ENCODE measurements around the gene KCNQ1OT1.

Gene KCNQ1OT1

DNA sequence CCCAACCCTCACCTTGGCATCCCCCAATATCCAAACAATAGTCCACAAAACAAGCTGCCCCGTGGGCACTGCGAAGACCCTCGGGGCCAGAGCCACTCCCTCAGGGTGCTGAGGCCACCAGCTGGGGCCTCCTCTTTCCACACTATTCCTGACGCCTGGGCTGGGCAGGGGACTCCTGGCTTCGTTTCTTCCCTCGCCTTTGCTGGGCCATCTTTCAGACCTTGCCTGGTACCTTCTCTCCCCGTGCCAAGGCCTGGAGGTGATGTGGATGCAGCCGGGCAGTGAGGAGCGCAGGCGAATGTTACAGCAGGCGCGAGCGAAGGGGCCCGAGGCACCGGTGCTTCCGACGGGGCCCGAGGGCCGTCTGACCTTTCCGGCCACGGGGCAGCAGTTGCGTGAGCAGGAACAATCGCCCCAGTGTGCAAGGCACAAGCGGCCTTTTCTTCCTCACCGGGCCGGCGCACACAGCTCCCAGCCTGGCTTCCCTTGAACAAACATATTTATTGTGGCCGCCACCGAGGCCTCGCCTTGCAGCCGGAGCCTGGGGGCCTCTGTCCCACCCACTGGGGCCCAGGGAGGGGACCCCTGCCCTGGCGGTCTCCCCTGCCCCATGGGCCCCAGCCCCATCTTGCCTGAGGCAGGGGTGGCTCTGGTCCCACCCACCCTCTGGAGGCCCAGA lies 32.6 kb upstream of the KCNQ1OT1 start:
- Histone ChIP-seq H3K36me3 (ENCODE audit: insufficient read depth, low read length) (no peaks in the 10 kb centered on the region), H2AFZ (ENCODE audit: low read depth, low read length) (no peak overlapping the region), H3K9me3 (ENCODE audit: low read length) (no peaks in the 10 kb centered on the region), H3K4me1 (ENCODE audit: insufficient read depth, low read length) (peaks cover 4% of the 10 kb centered on the region), H3K4me3 (ENCODE audit: low read length) (no peak overlapping the region), H3K27me3 (ENCODE audit: insufficient read depth, low read length) (peaks cover 16% of the 10 kb centered on the region)

- H3K36me3 ChIP-seq (ENCODE audit: insufficient read depth, low read length) = no peaks in the 10 kb centered on the region
- no peaks in the 10 kb centered on the region for H3K9me3 ChIP-seq (ENCODE audit: low read length)
- peaks cover 4% of the 10 kb centered on the region for H3K4me1 ChIP-seq (ENCODE audit: insufficient read depth, low read length)
- no peak overlapping the region for H3K4me3 ChIP-seq (ENCODE audit: low read length)
- H3K27me3 ChIP-seq (ENCODE audit: insufficient read depth, low read length) = peaks cover 23% of the 10 kb centered on the region
- H2AFZ ChIP-seq (ENCODE audit: low read depth, low read length) = no peak overlapping the region
These were observed 31.6 kb upstream of the KCNQ1OT1 start for GRCh38 chr11:2731130-2732125.

GRCh38 chr11:2730272-2731129 lies 30.7 kb upstream of the KCNQ1OT1 start:
- Histone ChIP-seq H3K27me3 (ENCODE audit: insufficient read depth, low read length) (peaks cover 23% of the 10 kb centered on the region), H3K9me3 (ENCODE audit: low read length) (no peaks in the 10 kb centered on the region), H3K36me3 (ENCODE audit: insufficient read depth, low read length) (no peaks in the 10 kb centered on the region), H3K4me1 (ENCODE audit: insufficient read depth, low read length) (peaks cover 4% of the 10 kb centered on the region), H3K4me3 (ENCODE audit: low read length) (no peak overlapping the region), H2AFZ (ENCODE audit: low read depth, low read length) (no peak overlapping the region)

DNA sequence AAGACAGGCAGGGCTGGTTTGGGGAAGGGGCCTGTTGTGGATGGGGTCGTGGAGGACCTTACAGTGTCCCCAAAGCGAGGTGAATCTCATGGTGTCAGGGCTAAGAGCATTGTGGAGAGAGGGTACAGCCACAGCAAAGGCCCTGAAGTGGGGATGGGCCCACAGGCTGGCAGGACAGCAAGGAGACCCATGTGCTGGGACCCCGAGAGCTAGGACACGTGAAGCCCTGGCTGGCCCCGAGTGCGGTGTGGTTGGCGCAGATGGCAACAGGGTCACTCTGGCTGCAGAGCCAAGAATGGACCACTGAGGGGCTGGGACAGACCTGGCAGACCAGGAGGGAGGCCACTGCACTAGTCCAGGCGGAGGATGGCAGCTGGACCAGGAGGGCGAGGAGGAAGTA lies 30.0 kb upstream of the KCNQ1OT1 start:
- H2AFZ ChIP-seq (ENCODE audit: low read depth, low read length) = no peak overlapping the region
- no peaks in the 10 kb centered on the region for H3K36me3 ChIP-seq (ENCODE audit: insufficient read depth, low read length)
- peaks cover 28% of the 10 kb centered on the region for H3K27me3 ChIP-seq (ENCODE audit: insufficient read depth, low read length)
- peaks cover 4% of the 10 kb centered on the region for H3K4me1 ChIP-seq (ENCODE audit: insufficient read depth, low read length)
- no peaks in the 10 kb centered on the region for H3K9me3 ChIP-seq (ENCODE audit: low read length)
- H3K4me3 ChIP-seq (ENCODE audit: low read length) = no peak overlapping the region

- H3K4me1 ChIP-seq (ENCODE audit: insufficient read depth, low read length) = peaks cover 4% of the 10 kb centered on the region
These were observed 29.0 kb upstream of the KCNQ1OT1 start for GRCh38 chr11:2728663-2729332.

DNA sequence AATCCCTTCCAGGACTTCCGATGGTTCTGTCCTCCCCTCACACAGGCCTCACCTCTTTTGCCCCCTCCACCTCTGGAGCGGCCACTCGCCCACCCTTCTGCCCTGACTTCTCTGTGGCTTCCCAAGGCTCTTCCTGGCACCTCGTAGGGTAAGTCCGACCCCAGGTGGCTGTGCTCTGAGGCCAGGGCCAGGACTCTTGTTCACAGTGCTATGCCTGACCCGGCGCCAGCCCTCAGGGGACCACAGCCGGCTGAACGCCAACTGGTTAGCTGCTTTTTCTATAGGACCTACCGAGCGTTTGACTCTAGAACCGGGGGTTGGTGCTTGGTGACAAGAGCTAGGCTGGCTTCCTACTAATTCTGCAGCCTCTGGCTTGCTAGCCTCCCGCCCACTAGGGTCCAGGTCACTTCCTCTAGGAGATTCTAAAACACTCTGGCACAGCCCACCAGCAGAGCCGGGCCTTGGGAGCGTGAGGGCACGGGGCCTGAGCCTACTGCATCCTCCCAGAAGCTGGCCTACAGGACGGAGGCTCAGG lies 28.4 kb upstream of the KCNQ1OT1 start:
- peaks cover 42% of the 10 kb centered on the region for H3K27me3 ChIP-seq (ENCODE audit: insufficient read depth, low read length)
- no peaks in the 10 kb centered on the region for H3K9me3 ChIP-seq (ENCODE audit: low read length)
- no peak overlapping the region for H3K4me3 ChIP-seq (ENCODE audit: low read length)
- H3K4me1 ChIP-seq (ENCODE audit: insufficient read depth, low read length) = peaks cover 4% of the 10 kb centered on the region
- H2AFZ ChIP-seq (ENCODE audit: low read depth, low read length) = no peak overlapping the region
- no peaks in the 10 kb centered on the region for H3K36me3 ChIP-seq (ENCODE audit: insufficient read depth, low read length)

More at GRCh38 chr11:2728663-2729332, 29.0 kb upstream of the KCNQ1OT1 start:
- H3K4me3 ChIP-seq (ENCODE audit: low read length) = no peak overlapping the region
- no peak overlapping the region for H2AFZ ChIP-seq (ENCODE audit: low read depth, low read length)
- H3K27me3 ChIP-seq (ENCODE audit: insufficient read depth, low read length) = peaks cover 36% of the 10 kb centered on the region
- H3K9me3 ChIP-seq (ENCODE audit: low read length) = no peaks in the 10 kb centered on the region
- no peaks in the 10 kb centered on the region for H3K36me3 ChIP-seq (ENCODE audit: insufficient read depth, low read length)

DNA sequence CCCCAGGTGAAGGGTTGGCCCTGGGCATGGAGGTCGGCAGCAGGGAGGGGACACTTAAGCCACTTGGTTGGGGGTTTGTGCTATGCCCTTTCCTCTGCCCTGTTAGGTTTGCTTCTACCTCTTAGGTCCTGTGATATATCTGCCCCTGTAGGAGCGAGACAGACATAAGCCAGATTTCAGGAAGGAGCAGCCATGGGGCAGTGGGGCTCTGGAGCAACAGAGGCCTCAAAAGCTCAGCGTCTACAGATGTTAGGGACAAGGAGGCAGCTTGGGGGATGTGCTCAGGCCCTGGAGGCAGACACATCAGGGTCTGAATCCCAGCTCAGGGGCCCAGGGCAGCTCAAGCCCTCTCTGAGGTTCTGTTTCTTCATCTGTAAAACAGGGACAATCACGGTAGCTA lies 27.2 kb upstream of the KCNQ1OT1 start:
- Histone ChIP-seq H3K4me1 (ENCODE audit: insufficient read depth, low read length) (peaks cover 4% of the 10 kb centered on the region), H3K27me3 (ENCODE audit: insufficient read depth, low read length) (peaks cover 54% of the 10 kb centered on the region), H3K9me3 (ENCODE audit: low read length) (no peaks in the 10 kb centered on the region), H2AFZ (ENCODE audit: low read depth, low read length) (no peak overlapping the region), H3K36me3 (ENCODE audit: insufficient read depth, low read length) (no peaks in the 10 kb centered on the region), H3K4me3 (ENCODE audit: low read length) (no peak overlapping the region)

DNA sequence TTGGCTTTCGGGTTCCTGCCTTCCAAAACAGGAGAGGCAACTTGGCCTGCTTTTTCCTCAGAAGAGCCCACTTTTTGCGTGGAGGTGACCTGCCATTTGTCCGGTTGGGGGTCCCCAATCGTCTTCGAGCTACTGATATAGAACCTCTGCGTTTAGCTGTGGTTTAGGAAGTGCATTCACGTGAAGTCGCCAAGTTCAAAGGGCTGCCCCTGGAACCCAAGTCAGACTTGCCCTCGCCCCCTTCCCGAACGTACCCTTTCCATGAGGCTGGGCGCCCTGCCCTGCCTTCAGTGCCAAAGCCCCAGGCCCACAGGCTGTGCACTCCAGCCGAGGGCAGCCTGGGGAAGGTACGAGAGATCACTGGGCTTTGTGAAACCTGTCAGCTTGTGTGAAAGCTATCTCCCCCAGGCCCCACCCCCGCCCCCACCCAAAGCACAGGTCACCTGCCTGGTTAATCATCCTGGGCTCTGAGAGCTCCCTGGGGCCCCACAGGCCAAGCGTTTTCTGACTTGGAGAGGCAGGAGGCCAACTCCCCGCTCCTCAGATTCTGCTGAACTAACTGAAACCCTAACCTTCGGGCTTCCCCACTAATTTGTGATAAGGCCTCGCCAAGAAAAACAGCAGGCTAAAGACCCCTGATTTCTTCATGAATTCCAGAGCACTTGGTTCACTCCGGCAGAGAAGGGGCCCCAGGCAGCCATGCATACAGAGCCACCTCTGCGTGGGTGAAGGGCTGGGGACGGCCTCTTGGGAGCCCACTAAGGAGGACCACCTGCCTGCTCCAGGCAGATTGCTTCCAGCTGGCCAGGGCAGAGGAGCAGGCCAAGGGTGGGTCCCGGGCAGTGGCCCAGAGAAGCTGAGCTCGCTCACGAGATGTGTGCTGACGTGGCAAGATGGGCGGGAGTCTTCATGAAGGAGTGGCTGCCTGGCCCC lies 25.8 kb upstream of the KCNQ1OT1 start:
- Histone ChIP-seq H3K9me3 (ENCODE audit: low read length) (no peaks in the 10 kb centered on the region), H2AFZ (ENCODE audit: low read depth, low read length) (no peak overlapping the region), H3K4me1 (ENCODE audit: insufficient read depth, low read length) (peaks cover 17% of the 10 kb centered on the region), H3K36me3 (ENCODE audit: insufficient read depth, low read length) (no peaks in the 10 kb centered on the region), H3K27me3 (ENCODE audit: insufficient read depth, low read length) (peaks cover 57% of the 10 kb centered on the region), H3K4me3 (ENCODE audit: low read length) (no peak overlapping the region)

- peaks cover 60% of the 10 kb centered on the region for H3K27me3 ChIP-seq (ENCODE audit: insufficient read depth, low read length)
- H3K9me3 ChIP-seq (ENCODE audit: low read length) = no peaks in the 10 kb centered on the region
- no peak overlapping the region for H3K4me3 ChIP-seq (ENCODE audit: low read length)
- H2AFZ ChIP-seq (ENCODE audit: low read depth, low read length) = no peak overlapping the region
- H3K36me3 ChIP-seq (ENCODE audit: insufficient read depth, low read length) = no peaks in the 10 kb centered on the region
- peaks cover 22% of the 10 kb centered on the region for H3K4me1 ChIP-seq (ENCODE audit: insufficient read depth, low read length)
These were observed 25.0 kb upstream of the KCNQ1OT1 start for GRCh38 chr11:2724653-2725367.

DNA sequence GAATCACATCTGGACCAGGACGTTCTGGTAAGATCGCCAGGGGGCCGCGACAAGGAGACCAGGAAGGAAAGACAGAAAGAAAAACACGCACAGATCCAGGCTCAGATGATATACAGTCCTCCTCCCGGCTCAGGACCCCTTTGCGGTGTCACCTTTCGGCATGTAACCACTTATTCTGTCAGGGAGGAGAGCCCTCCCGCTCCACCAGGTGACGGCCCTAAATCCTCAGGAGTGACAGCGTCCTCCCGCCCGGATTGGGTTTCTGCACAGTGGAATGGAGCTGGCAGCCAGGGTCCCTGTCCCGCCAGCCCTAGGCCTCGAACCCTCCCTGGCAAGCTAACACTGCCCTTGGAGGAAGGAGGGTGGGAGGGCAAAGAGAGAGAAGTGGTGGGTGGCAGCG lies 24.3 kb upstream of the KCNQ1OT1 start:
- no peak overlapping the region for H3K4me3 ChIP-seq (ENCODE audit: low read length)
- peaks cover 61% of the 10 kb centered on the region for H3K27me3 ChIP-seq (ENCODE audit: insufficient read depth, low read length)
- peaks cover 25% of the 10 kb centered on the region for H3K4me1 ChIP-seq (ENCODE audit: insufficient read depth, low read length)
- no peaks in the 10 kb centered on the region for H3K36me3 ChIP-seq (ENCODE audit: insufficient read depth, low read length)
- no peaks in the 10 kb centered on the region for H3K9me3 ChIP-seq (ENCODE audit: low read length)
- H2AFZ ChIP-seq (ENCODE audit: low read depth, low read length) = no peak overlapping the region

DNA sequence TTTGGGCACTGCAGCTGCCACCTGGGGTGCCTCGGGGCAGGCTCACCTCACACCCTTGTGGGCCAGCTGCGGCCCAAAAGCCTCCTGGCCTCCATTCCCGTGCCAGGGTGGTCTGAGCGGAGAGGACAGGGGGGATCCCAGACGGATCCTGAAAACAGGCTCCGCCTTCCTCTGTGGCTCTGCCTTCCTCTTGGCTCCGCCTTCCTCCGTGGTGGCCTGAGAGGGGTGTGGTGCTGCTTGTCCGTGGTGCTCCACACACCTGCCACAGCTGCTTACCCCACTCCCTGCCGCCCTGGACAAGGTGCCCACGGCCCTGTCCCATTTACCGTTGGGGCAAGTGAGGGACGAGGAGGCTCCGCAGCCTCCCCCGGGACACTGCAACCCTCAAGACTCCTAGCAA lies 23.2 kb upstream of the KCNQ1OT1 start:
- Histone ChIP-seq H3K9me3 (ENCODE audit: low read length) (no peaks in the 10 kb centered on the region), H3K27me3 (ENCODE audit: insufficient read depth, low read length) (peaks cover 62% of the 10 kb centered on the region), H3K36me3 (ENCODE audit: insufficient read depth, low read length) (no peaks in the 10 kb centered on the region), H3K4me1 (ENCODE audit: insufficient read depth, low read length) (peaks cover 25% of the 10 kb centered on the region), H2AFZ (ENCODE audit: low read depth, low read length) (no peak overlapping the region), H3K4me3 (ENCODE audit: low read length) (no peak overlapping the region)
